OCI-LY1 (cell line): ENCODE measurements around the gene ELFN1.

Source experiments
- EZH2 ChIP-seq: fragments of 200-600 bp; sonication (generic), shearing (Covaris generic); IDR thresholded peaks from 2 replicates; pipeline ENCODE4 v1.8.0; 2017; ENCODE audit warnings: borderline replicate concordance, mixed run types, mild to moderate bottlenecking, antibody characterized with exemption, low read length, moderate library complexity, mixed read lengths
- TF ChIP-seq, protein P1 (sequence below): fragments of 200-600 bp; sonication (generic), shearing (Covaris generic); IDR thresholded peaks from 2 replicates; pipeline ENCODE4 v1.5.1; 2017; ENCODE audit warnings: mild to moderate bottlenecking, antibody characterized with exemption, low read length, moderate library complexity, mixed read lengths

GRCh38 chr7:1638215-1638661 is 31.8 kb upstream of the ELFN1 start:
- TF ChIP-seq EZH2 = no peak
- TF ChIP-seq, protein P1, sequence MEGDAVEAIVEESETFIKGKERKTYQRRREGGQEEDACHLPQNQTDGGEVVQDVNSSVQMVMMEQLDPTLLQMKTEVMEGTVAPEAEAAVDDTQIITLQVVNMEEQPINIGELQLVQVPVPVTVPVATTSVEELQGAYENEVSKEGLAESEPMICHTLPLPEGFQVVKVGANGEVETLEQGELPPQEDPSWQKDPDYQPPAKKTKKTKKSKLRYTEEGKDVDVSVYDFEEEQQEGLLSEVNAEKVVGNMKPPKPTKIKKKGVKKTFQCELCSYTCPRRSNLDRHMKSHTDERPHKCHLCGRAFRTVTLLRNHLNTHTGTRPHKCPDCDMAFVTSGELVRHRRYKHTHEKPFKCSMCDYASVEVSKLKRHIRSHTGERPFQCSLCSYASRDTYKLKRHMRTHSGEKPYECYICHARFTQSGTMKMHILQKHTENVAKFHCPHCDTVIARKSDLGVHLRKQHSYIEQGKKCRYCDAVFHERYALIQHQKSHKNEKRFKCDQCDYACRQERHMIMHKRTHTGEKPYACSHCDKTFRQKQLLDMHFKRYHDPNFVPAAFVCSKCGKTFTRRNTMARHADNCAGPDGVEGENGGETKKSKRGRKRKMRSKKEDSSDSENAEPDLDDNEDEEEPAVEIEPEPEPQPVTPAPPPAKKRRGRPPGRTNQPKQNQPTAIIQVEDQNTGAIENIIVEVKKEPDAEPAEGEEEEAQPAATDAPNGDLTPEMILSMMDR = no peak
